ENCODE measurements around the gene ARHGAP42. TPM values are rescaled to one million over a fixed set of nuclear protein-coding genes. Genes with fewer than 3 reads are reported as not detected.

ARHGAP42 gene
- total and polyA plus RNA-seq, 4 donors, result 3.8 to 17.2 (median 12.0) TPM

GRCh38 chr11:100830274-100830673 is 143.2 kb downstream of the ARHGAP42 start (continued):
- TF ChIP-seq, protein P1, sequence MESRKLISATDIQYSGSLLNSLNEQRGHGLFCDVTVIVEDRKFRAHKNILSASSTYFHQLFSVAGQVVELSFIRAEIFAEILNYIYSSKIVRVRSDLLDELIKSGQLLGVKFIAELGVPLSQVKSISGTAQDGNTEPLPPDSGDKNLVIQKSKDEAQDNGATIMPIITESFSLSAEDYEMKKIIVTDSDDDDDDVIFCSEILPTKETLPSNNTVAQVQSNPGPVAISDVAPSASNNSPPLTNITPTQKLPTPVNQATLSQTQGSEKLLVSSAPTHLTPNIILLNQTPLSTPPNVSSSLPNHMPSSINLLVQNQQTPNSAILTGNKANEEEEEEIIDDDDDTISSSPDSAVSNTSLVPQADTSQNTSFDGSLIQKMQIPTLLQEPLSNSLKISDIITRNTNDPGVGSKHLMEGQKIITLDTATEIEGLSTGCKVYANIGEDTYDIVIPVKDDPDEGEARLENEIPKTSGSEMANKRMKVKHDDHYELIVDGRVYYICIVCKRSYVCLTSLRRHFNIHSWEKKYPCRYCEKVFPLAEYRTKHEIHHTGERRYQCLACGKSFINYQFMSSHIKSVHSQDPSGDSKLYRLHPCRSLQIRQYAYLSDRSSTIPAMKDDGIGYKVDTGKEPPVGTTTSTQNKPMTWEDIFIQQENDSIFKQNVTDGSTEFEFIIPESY (IDR thresholded peaks at IDR 0.05), result no peak
- TF ChIP-seq FOXA2 (IDR thresholded peaks at IDR 0.05), result no peak
- TF ChIP-seq, protein P2, sequence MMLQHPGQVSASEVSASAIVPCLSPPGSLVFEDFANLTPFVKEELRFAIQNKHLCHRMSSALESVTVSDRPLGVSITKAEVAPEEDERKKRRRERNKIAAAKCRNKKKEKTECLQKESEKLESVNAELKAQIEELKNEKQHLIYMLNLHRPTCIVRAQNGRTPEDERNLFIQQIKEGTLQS (IDR thresholded peaks at IDR 0.05), result no peak
- TF ChIP-seq YY1 (IDR thresholded peaks at IDR 0.05), result no peak

- 58% methylated on average over 6 of the region's 6 CpGs for WGBS
- Histone ChIP-seq H3K27ac (ENCODE audit: low read depth in 1 of 2, low read length in 2 of 2) (peak overlapping the region; percentile 74 to 75), H3K36me3 (ENCODE audit: control insufficient read depth in 4 of 4, insufficient read depth in 3 of 4, low read depth in 1 of 4, low read length in 3 of 4) (no peaks in the 10 kb centered on the region), H3K27me3 (ENCODE audit: control insufficient read depth in 4 of 4, insufficient read depth in 4 of 4, low read length in 3 of 4) (no peaks in the 10 kb centered on the region), H3K9me3 (ENCODE audit: control insufficient read depth in 4 of 4, low read length in 3 of 4) (no peaks in the 10 kb centered on the region), H3K4me3 (ENCODE audit: low read depth in 1 of 3, low read length in 3 of 3) (no peak overlapping the region), H3K9ac (ENCODE audit: low read depth in 1 of 2, low read length in 2 of 2) (no peak overlapping the region), H3K4me1 (ENCODE audit: control insufficient read depth in 4 of 4, insufficient read depth in 4 of 4, low read length in 3 of 4) (peaks cover 7 to 30% (median 19%) of the 10 kb centered on the region in 4 donors)
- DNase-seq (ENCODE audit: low spot score), result no peak
- TF ChIP-seq EGR1 (IDR thresholded peaks at IDR 0.05; ENCODE audit: low read depth in 2 of 2) (peak in 1 of 2 donors; percentile 0), HNF4G (IDR thresholded peaks at IDR 0.05) (no peak)
These were observed 144.1 kb downstream of the ARHGAP42 start for GRCh38 chr11:100830978-100831732.

GRCh38 chr11:100831929-100832494 is 144.9 kb downstream of the ARHGAP42 start:
- H3K27me3 ChIP-seq (ENCODE audit: control insufficient read depth in 4 of 4, insufficient read depth in 4 of 4, low read length in 3 of 4), result no peaks in the 10 kb centered on the region
- H3K9ac ChIP-seq (ENCODE audit: low read depth in 1 of 2, low read length in 2 of 2), result no peak overlapping the region
- WGBS, result 23% methylated on average over 5 of the region's 5 CpGs
- peak overlapping the region; percentile 74 to 75 for H3K27ac ChIP-seq (ENCODE audit: low read depth in 1 of 2, low read length in 2 of 2)
- no peak for DNase-seq (ENCODE audit: low spot score)
- H3K4me3 ChIP-seq (ENCODE audit: low read depth in 1 of 3, low read length in 3 of 3), result no peak overlapping the region
- peaks cover 7 to 30% (median 19%) of the 10 kb centered on the region in 4 donors for H3K4me1 ChIP-seq (ENCODE audit: control insufficient read depth in 4 of 4, insufficient read depth in 4 of 4, low read length in 3 of 4)
- no peaks in the 10 kb centered on the region for H3K36me3 ChIP-seq (ENCODE audit: control insufficient read depth in 4 of 4, insufficient read depth in 3 of 4, low read depth in 1 of 4, low read length in 3 of 4)
- no peaks in the 10 kb centered on the region for H3K9me3 ChIP-seq (ENCODE audit: control insufficient read depth in 4 of 4, low read length in 3 of 4)
- TF ChIP-seq HNF4G (IDR thresholded peaks at IDR 0.05) (no peak), YY1 (IDR thresholded peaks at IDR 0.05) (peak; percentile 94), EGR1 (IDR thresholded peaks at IDR 0.05; ENCODE audit: low read depth in 2 of 2) (peak in 1 of 2 donors; percentile 51), RXRA (IDR thresholded peaks at IDR 0.05) (peak in 1 of 2 donors; percentile 74), REST (IDR thresholded peaks at IDR 0.05) (peak; percentile 16), TAF1 (conservative IDR thresholded peaks at IDR 0.05) (no peak), SP1 (IDR thresholded peaks at IDR 0.05) (peak; percentile 18), FOXA2 (IDR thresholded peaks at IDR 0.05) (no peak), JUND (IDR thresholded peaks at IDR 0.05) (no peak), RAD21 (IDR thresholded peaks at IDR 0.05) (peak; percentile 40 to 44), GABPA (IDR thresholded peaks at IDR 0.05 in 1 of 2, conservative IDR thresholded peaks at IDR 0.05 in 1 of 2) (no peak), NR2F2 (IDR thresholded peaks at IDR 0.05) (no peak), FOXA1 (IDR thresholded peaks at IDR 0.05) (no peak), HNF4A (conservative IDR thresholded peaks at IDR 0.05) (peak; percentile 37 to 75)
- TF ChIP-seq, protein P1 (IDR thresholded peaks at IDR 0.05), result peak; percentile 84
- TF ChIP-seq, protein P3, sequence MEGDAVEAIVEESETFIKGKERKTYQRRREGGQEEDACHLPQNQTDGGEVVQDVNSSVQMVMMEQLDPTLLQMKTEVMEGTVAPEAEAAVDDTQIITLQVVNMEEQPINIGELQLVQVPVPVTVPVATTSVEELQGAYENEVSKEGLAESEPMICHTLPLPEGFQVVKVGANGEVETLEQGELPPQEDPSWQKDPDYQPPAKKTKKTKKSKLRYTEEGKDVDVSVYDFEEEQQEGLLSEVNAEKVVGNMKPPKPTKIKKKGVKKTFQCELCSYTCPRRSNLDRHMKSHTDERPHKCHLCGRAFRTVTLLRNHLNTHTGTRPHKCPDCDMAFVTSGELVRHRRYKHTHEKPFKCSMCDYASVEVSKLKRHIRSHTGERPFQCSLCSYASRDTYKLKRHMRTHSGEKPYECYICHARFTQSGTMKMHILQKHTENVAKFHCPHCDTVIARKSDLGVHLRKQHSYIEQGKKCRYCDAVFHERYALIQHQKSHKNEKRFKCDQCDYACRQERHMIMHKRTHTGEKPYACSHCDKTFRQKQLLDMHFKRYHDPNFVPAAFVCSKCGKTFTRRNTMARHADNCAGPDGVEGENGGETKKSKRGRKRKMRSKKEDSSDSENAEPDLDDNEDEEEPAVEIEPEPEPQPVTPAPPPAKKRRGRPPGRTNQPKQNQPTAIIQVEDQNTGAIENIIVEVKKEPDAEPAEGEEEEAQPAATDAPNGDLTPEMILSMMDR (IDR thresholded peaks at IDR 0.05; ENCODE audit: low read depth, low read length, missing input control), result no peak
- TF ChIP-seq, protein P4, sequence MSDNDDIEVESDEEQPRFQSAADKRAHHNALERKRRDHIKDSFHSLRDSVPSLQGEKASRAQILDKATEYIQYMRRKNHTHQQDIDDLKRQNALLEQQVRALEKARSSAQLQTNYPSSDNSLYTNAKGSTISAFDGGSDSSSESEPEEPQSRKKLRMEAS (IDR thresholded peaks at IDR 0.05), result peak; percentile 85
- TF ChIP-seq, protein P2 (IDR thresholded peaks at IDR 0.05), result peak; percentile 32

All from liver (tissue), 9 donors.